ENCODE measurements around the gene OCLN. TPM values are rescaled to one million over a fixed set of nuclear protein-coding genes. Genes with fewer than 3 reads are reported as not detected.
"Not testable (repeated sequence)": the region's sequence is repeated elsewhere in the genome, so short reads cannot be mapped to it uniquely, and the experiment has no call there.

Gene OCLN
- total RNA-seq, 1 experiment from 2014 or later, result 77.4 TPM

DNA sequence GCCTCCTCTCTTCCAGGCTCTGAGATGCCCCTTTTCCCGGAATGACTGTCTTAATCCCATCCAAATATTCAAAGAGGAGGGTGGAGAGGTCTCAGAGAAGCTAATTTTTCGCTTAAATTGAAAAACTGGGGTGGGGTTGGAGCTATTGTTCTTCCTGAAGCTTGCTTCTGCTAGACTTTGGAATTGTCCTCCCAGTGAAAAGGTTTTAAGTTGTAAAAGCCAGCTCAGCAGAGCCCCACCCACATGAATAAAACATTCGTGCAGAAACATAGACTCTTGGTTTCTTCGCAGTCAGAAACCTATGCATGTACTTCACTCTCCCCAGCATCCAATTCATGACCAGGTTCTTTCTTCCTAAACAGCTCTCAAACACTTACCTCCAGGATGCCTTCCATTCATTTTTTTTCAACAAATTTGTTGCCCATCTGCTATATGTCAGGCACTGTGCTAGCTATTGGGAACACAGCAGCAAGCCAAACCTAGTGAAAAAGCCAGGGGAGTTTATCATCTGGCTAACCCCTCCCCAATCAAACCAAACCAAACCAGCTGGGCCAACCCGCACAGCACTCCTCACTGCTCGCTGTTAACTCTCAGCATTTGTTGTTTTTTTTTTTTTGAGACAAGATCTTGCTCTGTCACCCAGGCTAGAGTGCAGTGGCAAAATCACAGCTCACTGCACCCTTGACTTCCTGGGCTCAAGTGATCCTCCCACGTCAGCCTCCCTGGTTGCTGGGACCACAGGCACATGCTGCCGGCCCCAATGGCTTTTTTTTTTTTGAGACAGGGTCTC, 37.9 kb upstream of the OCLN start:
- H2AFZ ChIP-seq, result peak overlapping the region; percentile 74
- no peaks in the 10 kb centered on the region for H3K36me3 ChIP-seq (ENCODE audit: low read depth)
- no peaks in the 10 kb centered on the region for H3K9me2 ChIP-seq (ENCODE audit: insufficient read depth)
- POLR2A ChIA-PET (ENCODE audit: unreplicated experiment), result no interaction called here
- H3K4me2 ChIP-seq, result peak overlapping the region; percentile 62
- H3K27me3 ChIP-seq (ENCODE audit: insufficient read depth, low read depth), result no peaks in the 10 kb centered on the region
- TSS peak; percentile 34 for BruUV-seq (replicated peaks)
- peaks cover 13% of the 10 kb centered on the region for H3K4me1 ChIP-seq (replicated peaks; ENCODE audit: insufficient read depth)
- peak overlapping the region; percentile 22; the same call in 1 of the 2 replicates for H3K4me3 ChIP-seq
- intact Hi-C loops (cut with micrococcal nuclease; ENCODE audit: unreplicated experiment), result no loop called here
- H3F3A ChIP-seq (ENCODE audit: insufficient read depth, low read depth), result peaks cover 7% of the 10 kb centered on the region; the same call in 1 of the 2 replicates
- CTCF ChIA-PET, result interaction anchor here (0.7 kb wide), 1 partner anchor 48 kb away, joined by 3 read pairs; no protein-coding TSS in a partner anchor
- peaks cover 3% of the 10 kb centered on the region; the same call in 1 of the 2 replicates for H3K9me3 ChIP-seq (ENCODE audit: insufficient read depth, low read depth)
- 0 out of 2 replicates have a peak overlapping the region, but pooled peaks have one; percentile 11 for H3K27ac ChIP-seq
- H3K79me2 ChIP-seq (ENCODE audit: low read depth), result no peaks in the 10 kb centered on the region
- no peaks in the 10 kb centered on the region for H4K20me1 ChIP-seq (ENCODE audit: insufficient read depth)
- TF ChIP-seq, protein P1, sequence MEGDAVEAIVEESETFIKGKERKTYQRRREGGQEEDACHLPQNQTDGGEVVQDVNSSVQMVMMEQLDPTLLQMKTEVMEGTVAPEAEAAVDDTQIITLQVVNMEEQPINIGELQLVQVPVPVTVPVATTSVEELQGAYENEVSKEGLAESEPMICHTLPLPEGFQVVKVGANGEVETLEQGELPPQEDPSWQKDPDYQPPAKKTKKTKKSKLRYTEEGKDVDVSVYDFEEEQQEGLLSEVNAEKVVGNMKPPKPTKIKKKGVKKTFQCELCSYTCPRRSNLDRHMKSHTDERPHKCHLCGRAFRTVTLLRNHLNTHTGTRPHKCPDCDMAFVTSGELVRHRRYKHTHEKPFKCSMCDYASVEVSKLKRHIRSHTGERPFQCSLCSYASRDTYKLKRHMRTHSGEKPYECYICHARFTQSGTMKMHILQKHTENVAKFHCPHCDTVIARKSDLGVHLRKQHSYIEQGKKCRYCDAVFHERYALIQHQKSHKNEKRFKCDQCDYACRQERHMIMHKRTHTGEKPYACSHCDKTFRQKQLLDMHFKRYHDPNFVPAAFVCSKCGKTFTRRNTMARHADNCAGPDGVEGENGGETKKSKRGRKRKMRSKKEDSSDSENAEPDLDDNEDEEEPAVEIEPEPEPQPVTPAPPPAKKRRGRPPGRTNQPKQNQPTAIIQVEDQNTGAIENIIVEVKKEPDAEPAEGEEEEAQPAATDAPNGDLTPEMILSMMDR (conservative IDR thresholded peaks at IDR 0.05), result no peak
- no peak for TF ChIP-seq EZH2 (IDR thresholded peaks at IDR 0.05; ENCODE audit: low read depth)
- no peak for DNase-seq

DNA sequence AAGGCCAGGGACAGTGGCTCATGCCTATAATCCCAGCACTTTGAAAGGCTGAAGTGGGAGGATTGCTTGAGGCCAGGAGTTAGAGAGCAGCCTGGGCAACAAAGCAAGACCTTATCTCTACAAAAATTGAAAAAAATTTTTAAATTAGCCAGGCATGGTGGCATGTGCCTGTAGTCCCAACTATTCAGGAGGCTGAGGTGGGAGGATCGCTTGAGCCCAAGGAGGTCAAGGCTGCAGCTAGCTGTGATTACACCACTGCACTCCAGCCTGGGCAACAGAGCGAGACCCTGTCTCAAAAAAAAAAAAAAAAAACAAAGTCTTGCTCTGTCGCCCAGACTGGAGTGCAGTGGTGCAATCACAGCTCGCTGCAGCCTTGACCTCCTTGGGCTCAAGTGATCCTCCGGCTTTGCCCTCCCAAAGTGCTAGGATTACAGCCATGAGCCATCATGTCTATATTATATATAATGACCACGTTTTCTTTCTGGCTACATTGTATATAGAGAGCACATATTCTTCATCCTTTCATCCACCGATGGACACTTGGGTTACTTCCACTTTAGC, 37.1 kb upstream of the OCLN start:
- H3K79me2 ChIP-seq (ENCODE audit: low read depth); H3K9me2 ChIP-seq (ENCODE audit: insufficient read depth); BruUV-seq (replicated peaks); POLR2A ChIA-PET (ENCODE audit: unreplicated experiment); H4K20me1 ChIP-seq (ENCODE audit: insufficient read depth); CTCF ChIA-PET; H3K36me3 ChIP-seq (ENCODE audit: low read depth); H2AFZ ChIP-seq; DNase-seq; H3K4me2 ChIP-seq; H3K27ac ChIP-seq; H3K4me1 ChIP-seq (replicated peaks; ENCODE audit: insufficient read depth); H3K27me3 ChIP-seq (ENCODE audit: insufficient read depth, low read depth); intact Hi-C loops (cut with micrococcal nuclease; ENCODE audit: unreplicated experiment); H3K9me3 ChIP-seq (ENCODE audit: insufficient read depth, low read depth); H3K4me3 ChIP-seq; H3F3A ChIP-seq (ENCODE audit: insufficient read depth, low read depth): not testable (repeated sequence)

DNA sequence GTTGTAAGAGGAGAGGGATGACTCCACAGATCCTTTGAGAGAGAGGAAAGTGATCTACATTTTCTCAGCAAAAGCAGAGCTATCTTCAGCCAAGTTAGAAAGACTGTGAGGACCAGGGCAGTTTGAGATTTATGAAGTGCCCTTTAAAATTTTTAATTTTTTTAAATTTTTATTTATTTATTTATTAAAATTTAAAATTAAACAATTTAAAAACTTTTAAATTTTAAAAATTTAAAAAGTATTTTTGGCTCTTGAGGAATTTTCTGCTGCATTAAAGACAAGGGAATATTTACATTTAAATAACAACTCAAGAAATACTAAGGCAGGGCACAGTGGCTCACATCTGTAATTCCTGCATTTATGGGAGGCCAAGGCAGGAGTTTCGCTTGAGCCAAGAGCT, 30.4 kb upstream of the OCLN start:
- Histone ChIP-seq H3K27me3 (ENCODE audit: insufficient read depth, low read depth) (no peaks in the 10 kb centered on the region), H3K4me2 (no peak overlapping the region), H3K79me2 (ENCODE audit: low read depth) (no peaks in the 10 kb centered on the region), H3K4me1 (replicated peaks; ENCODE audit: insufficient read depth) (no peaks in the 10 kb centered on the region), H3K27ac (no peak overlapping the region), H4K20me1 (ENCODE audit: insufficient read depth) (no peaks in the 10 kb centered on the region), H3K9me2 (ENCODE audit: insufficient read depth) (no peaks in the 10 kb centered on the region), H3K36me3 (ENCODE audit: low read depth) (no peaks in the 10 kb centered on the region), H3F3A (ENCODE audit: insufficient read depth, low read depth) (no peaks in the 10 kb centered on the region), H3K4me3 (no peak overlapping the region), H3K9me3 (ENCODE audit: insufficient read depth, low read depth) (peaks cover 5% of the 10 kb centered on the region), H2AFZ (no peak overlapping the region)
- no peak for DNase-seq
- ChIA-PET POLR2A (ENCODE audit: unreplicated experiment) (no interaction called here), CTCF (no interaction called here)
- intact Hi-C loops (cut with micrococcal nuclease; ENCODE audit: unreplicated experiment), result no loop called here
- BruUV-seq (replicated peaks), result no TSS peak
- TF ChIP-seq, protein P1 (conservative IDR thresholded peaks at IDR 0.05), result no peak
- TF ChIP-seq EZH2 (IDR thresholded peaks at IDR 0.05; ENCODE audit: low read depth), result no peak

DNA sequence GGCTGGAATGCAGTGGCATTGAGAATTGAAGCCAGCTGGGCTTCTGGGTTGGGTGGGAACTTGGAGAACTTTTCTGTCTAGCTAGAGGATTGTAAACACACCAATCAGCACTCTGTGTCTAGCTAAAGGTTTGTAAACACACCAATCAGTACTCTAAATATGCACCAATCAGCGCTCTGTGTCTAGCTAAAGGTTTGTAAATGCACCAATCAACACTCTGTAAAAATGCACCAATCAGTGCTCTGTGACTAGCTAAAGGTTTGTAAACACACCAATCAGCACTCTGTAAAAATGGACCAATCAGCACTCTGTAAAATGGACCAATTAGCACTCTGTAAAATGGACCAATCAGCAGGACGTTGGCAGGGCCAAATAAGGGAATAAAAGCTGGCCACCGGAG, 26.2 kb upstream of the OCLN start:
- H3K9me2 ChIP-seq (ENCODE audit: insufficient read depth); H4K20me1 ChIP-seq (ENCODE audit: insufficient read depth); H3K4me1 ChIP-seq (replicated peaks; ENCODE audit: insufficient read depth); CTCF ChIA-PET; H3K4me3 ChIP-seq; H3K79me2 ChIP-seq (ENCODE audit: low read depth); H3K27me3 ChIP-seq (ENCODE audit: insufficient read depth, low read depth); H2AFZ ChIP-seq; DNase-seq; H3K36me3 ChIP-seq (ENCODE audit: low read depth); intact Hi-C loops (cut with micrococcal nuclease; ENCODE audit: unreplicated experiment); POLR2A ChIA-PET (ENCODE audit: unreplicated experiment); BruUV-seq (replicated peaks); H3K27ac ChIP-seq; H3K4me2 ChIP-seq; H3K9me3 ChIP-seq (ENCODE audit: insufficient read depth, low read depth); H3F3A ChIP-seq (ENCODE audit: insufficient read depth, low read depth): not testable (repeated sequence)
